Sigmoid colon (tissue), 7 donors: ENCODE results near the gene PAX5. TPM values are rescaled to one million over a fixed set of nuclear protein-coding genes. Genes with fewer than 3 reads are reported as not detected.

Source experiments
- DNase-seq: peaks from one replicate; pipeline ENCODE4 v3.0.0-alpha.2; 2019
- H3K27ac ChIP-seq, 4 donors: fragments of 200-600 bp; sonication (generic); one replicate each; pipeline ENCODE4 v1.5.1; 2016 to 2019; ENCODE audit warnings: mild to moderate bottlenecking in 1 of 4
- H3K27me3 ChIP-seq, 3 donors: fragments of 200-600 bp; sonication (generic); one replicate each; pipeline ENCODE4 v1.5.1; 2019; ENCODE audit warnings: mild to moderate bottlenecking in 1 of 3
- H3K36me3 ChIP-seq, 4 donors: fragments of 200-600 bp; sonication (generic); one replicate each; pipeline ENCODE4 v1.5.1; 2016 to 2019
- H3K4me1 ChIP-seq, 4 donors: fragments of 200-600 bp; sonication (generic); one replicate each; pipeline ENCODE4 v1.5.1; 2017 to 2019
- H3K4me3 ChIP-seq, 4 donors: fragments of 200-600 bp; sonication (generic); one replicate each; pipeline ENCODE4 v1.5.1; 2017 to 2019; ENCODE audit warnings: mild to moderate bottlenecking in 2 of 4, moderate library complexity in 1 of 4
- H3K9me3 ChIP-seq, 4 donors: fragments of 200-600 bp in 3 of 4; sonication (generic) in 3 of 4; one replicate each; pipeline versions ENCODE4 v1.5.1 to v1.6.1; 2013 to 2019
- CTCF ChIP-seq, 4 experiments: fragments of 450-650 bp in 3 of 4; fragments of 200-600 bp in 1 of 4; IDR thresholded peaks; one replicate each; pipeline ENCODE4 v1.5.1; 2016 to 2019; ENCODE audit warnings: antibody characterized with exemption in 4 of 4, mild to moderate bottlenecking in 3 of 4, moderate library complexity in 2 of 4
- EP300 ChIP-seq, 4 donors: sonication (generic); formaldehyde crosslinking; IDR thresholded peaks; one replicate each; pipeline ENCODE4 v1.6.1; 2017; ENCODE audit warnings: antibody characterized with exemption in 4 of 4
- POLR2A ChIP-seq, 2 donors: fragments of 450-650 bp; IDR thresholded peaks; one replicate each; pipeline ENCODE4 v1.6.1; 2016; ENCODE audit warnings: antibody characterized with exemption in 2 of 2, mild to moderate bottlenecking in 2 of 2, moderate library complexity in 2 of 2
- POLR2AphosphoS5 ChIP-seq, 4 donors: sonication (generic); formaldehyde crosslinking; IDR thresholded peaks; one replicate each; pipeline ENCODE4 v1.6.1; 2017; ENCODE audit warnings: antibody characterized with exemption in 4 of 4
- WGBS, 2 donors: extraction: QIAGEN DNeasy Blood & Tissue Kit; methylation state at CpG; one replicate each; pipeline ENCODE4 v1.1.7; 2013; 5-methylcytosine and 5-hydroxymethylcytosine counted together
- intact Hi-C: fragments of 100-400 bp; cut with DNase I; formaldehyde crosslinking; loops from one replicate; pipeline ENCODE4 v1.15.1; 2023
- polyA plus RNA-seq, 3 donors: library from polyadenylated mRNA; stranded (reverse); fragments of 200-250 nt; gene quantifications; one replicate each; pipeline ENCODE4 v1.2.3, GENCODE V29; 2013
- total RNA-seq, 4 donors: library from RNA; depleted of rRNA; stranded (reverse); fragments of >200 nt; gene quantifications; one replicate each; pipeline ENCODE4 v1.1.0, GENCODE V29; 2016
- donor health status: healthy with polysubstance abuse.
- donor health status: Bipolar disorder and iron deficiency.
- donor health status: healthy.

The PAX5 gene
- total and polyA plus RNA-seq, 7 donors, result under 0.01 to 20.1 (median 0.23) TPM; not detected in 4

- Histone ChIP-seq H3K4me3 (peak overlapping the region; percentile 26 to 52 (median 44)), H3K36me3 (no peaks in the 10 kb centered on the region), H3K27ac (no peak overlapping the region), H3K4me1 (peaks cover 0 to 45% (median 38%) of the 10 kb centered on the region in 4 donors), H3K27me3 (peaks cover 49 to 97% (median 88%) of the 10 kb centered on the region in 3 donors), H3K9me3 (no peaks in the 10 kb centered on the region)
- WGBS, 2 donors, result 2 to 4% methylated on average over 63 of the region's 63 CpGs
- DNase-seq, result no peak
- intact Hi-C loops, result loop anchor here (1.0 to 10.0 kb wide), 2 partner anchors 41 to 77 kb away; no protein-coding TSS in a partner anchor
- TF ChIP-seq POLR2A (IDR thresholded peaks at IDR 0.05), result no peak
- TF ChIP-seq EP300 (IDR thresholded peaks at IDR 0.05), result no peak
- TF ChIP-seq CTCF (IDR thresholded peaks at IDR 0.05), result no peak
- no peak for TF ChIP-seq POLR2AphosphoS5 (IDR thresholded peaks at IDR 0.05)
Observed at GRCh38 chr9:37037503-37038301, 3.6 kb upstream of the PAX5 start.

DNA sequence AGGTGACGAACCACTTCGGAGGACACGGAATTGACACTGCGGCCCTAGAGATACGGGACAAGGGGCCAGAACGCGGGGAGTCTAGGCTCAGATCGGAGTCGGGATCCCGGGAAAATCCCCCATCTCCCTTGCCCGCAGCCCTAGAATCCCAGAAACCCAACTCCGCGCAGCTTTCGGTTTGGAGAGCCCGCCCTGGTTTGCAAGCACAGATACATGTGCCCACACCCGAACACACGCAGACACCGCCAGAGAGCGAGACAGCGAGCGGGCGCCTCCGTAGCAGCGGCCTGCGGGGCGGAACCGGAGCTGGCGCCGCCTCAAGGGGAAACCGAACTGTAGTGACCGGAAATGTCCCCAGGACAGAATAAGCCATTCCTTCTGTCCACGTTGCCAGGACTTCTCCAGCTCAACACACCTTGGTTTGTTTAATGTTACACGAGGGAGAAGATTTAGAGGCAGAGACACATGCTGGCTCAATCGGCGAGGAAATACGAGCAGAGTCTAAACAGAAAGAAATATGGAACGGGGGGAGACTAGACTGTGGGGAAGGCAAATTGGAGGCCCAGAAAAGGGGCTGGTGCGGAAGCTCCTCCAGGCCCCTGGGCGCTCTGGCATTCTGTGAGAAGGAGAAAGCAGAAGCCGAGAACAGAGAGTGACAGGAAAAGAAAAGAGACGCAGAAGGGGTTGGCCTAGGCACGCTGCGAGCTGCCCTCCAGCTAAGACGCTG is 2.9 kb upstream of the PAX5 start:
- peaks cover 51 to 97% (median 91%) of the 10 kb centered on the region in 3 donors for H3K27me3 ChIP-seq
- no peaks in the 10 kb centered on the region for H3K9me3 ChIP-seq
- no peak overlapping the region for H3K27ac ChIP-seq
- intact Hi-C loops, result loop anchor here (1.0 to 10.0 kb wide), 2 partner anchors 41 to 78 kb away; no protein-coding TSS in a partner anchor
- no peak for DNase-seq
- TF ChIP-seq CTCF (IDR thresholded peaks at IDR 0.05) (no peak), POLR2AphosphoS5 (IDR thresholded peaks at IDR 0.05) (peak; percentile 8 to 44 (median 25))
- H3K4me3 ChIP-seq, result peak overlapping the region; percentile 26 to 52 (median 44)
- H3K4me1 ChIP-seq, result peaks cover 0 to 45% (median 38%) of the 10 kb centered on the region in 4 donors
- H3K36me3 ChIP-seq, result no peaks in the 10 kb centered on the region
- 0 to 1% methylated on average over 44 of the region's 44 CpGs for WGBS, 2 donors

GRCh38 chr9:37036371-37036775 is 2.3 kb upstream of the PAX5 start:
- intact Hi-C loops, result loop anchor here (10.0 kb wide), 1 partner anchor 78 kb away; no protein-coding TSS in a partner anchor
- WGBS, 2 donors, result 2 to 3% methylated on average over 40 of the region's 40 CpGs
- H3K27ac ChIP-seq, result no peak overlapping the region
- no peaks in the 10 kb centered on the region for H3K36me3 ChIP-seq
- H3K4me3 ChIP-seq, result peak overlapping the region; percentile 26 to 52 (median 44)
- H3K9me3 ChIP-seq, result no peaks in the 10 kb centered on the region
- peaks cover 0 to 45% (median 38%) of the 10 kb centered on the region in 4 donors for H3K4me1 ChIP-seq
- TF ChIP-seq CTCF (IDR thresholded peaks at IDR 0.05) (no peak), POLR2A (IDR thresholded peaks at IDR 0.05) (no peak), EP300 (IDR thresholded peaks at IDR 0.05) (no peak), POLR2AphosphoS5 (IDR thresholded peaks at IDR 0.05) (no peak)
- peaks cover 55 to 99% (median 97%) of the 10 kb centered on the region in 3 donors for H3K27me3 ChIP-seq
- no peak for DNase-seq

GRCh38 chr9:37035648-37036370 is 1.7 kb upstream of the PAX5 start:
- Histone ChIP-seq H3K4me1 (peaks cover 0 to 45% (median 38%) of the 10 kb centered on the region in 4 donors), H3K36me3 (no peaks in the 10 kb centered on the region), H3K27ac (no peak overlapping the region), H3K27me3 (peaks cover 61 to 100% (median 100%) of the 10 kb centered on the region in 3 donors), H3K4me3 (no peak overlapping the region), H3K9me3 (no peaks in the 10 kb centered on the region)
- 5 to 7% methylated on average over 35 of the region's 35 CpGs for WGBS, 2 donors
- TF ChIP-seq POLR2AphosphoS5 (IDR thresholded peaks at IDR 0.05) (peak in 3 of 4 donors; percentile 6 to 42 (median 33)), POLR2A (IDR thresholded peaks at IDR 0.05) (no peak), CTCF (IDR thresholded peaks at IDR 0.05) (no peak)
- DNase-seq, result no peak
- intact Hi-C loops, result loop anchor here (10.0 kb wide), 1 partner anchor 79 kb away; no protein-coding TSS in a partner anchor
